Prostate gland (tissue), 2 donors: ENCODE measurements around the gene PARVB. TPM values are rescaled to one million over a fixed set of nuclear protein-coding genes. Genes with fewer than 3 reads are reported as not detected.

Source experiments
- DNase-seq: peaks from one replicate; pipeline ENCODE4 v3.0.0-alpha.2; 2019; ENCODE audit warnings: low spot score
- H3K27ac ChIP-seq, 2 donors: fragments of 200-600 bp; sonication (generic); 2 replicates each; pipeline ENCODE4 v1.5.1; 2017 to 2019
- H3K27me3 ChIP-seq: fragments of 200-600 bp; sonication (generic); replicated peaks from 2 replicates; pipeline ENCODE4 v1.5.1; 2019; ENCODE audit not compliant: insufficient read depth
- H3K36me3 ChIP-seq, 2 donors: fragments of 200-600 bp; sonication (generic); 1 replicate in 1 of 2; 2 replicates in 1 of 2; pipeline versions ENCODE4 v1.5.1 to v1.8.1; 2017 to 2019
- H3K4me1 ChIP-seq: fragments of 200-600 bp; sonication (generic); replicated peaks from 2 replicates; pipeline ENCODE4 v1.5.1; 2019
- H3K4me3 ChIP-seq, 2 donors: fragments of 200-600 bp; sonication (generic); 2 replicates each; pipeline ENCODE4 v1.5.1; 2017 to 2019
- H3K9me3 ChIP-seq: fragments of 200-600 bp; sonication (generic); 2 replicates; pipeline ENCODE4 v1.5.1; 2017
- CTCF ChIP-seq, 4 experiments: fragments of 200-600 bp in 2 of 4; fragments of 450-650 bp in 2 of 4; sonication (generic) in 2 of 4; IDR thresholded peaks; 1 replicate in 3 of 4; 2 replicates in 1 of 4; pipeline ENCODE4 v1.5.1; 2016 to 2019; ENCODE audit warnings: antibody characterized with exemption in 4 of 4, mild to moderate bottlenecking in 2 of 4, moderate library complexity in 2 of 4
- POLR2A ChIP-seq: fragments of 450-650 bp; IDR thresholded peaks from one replicate; pipeline ENCODE4 v1.6.1; 2016; ENCODE audit warnings: antibody characterized with exemption, mild to moderate bottlenecking
- POLR2AphosphoS5 ChIP-seq: sonication (generic); formaldehyde crosslinking; IDR thresholded peaks from one replicate; pipeline ENCODE4 v1.6.1; 2017; ENCODE audit warnings: antibody characterized with exemption
- WGBS: methylation state at CpG from one replicate; pipeline ENCODE4 v1.1.5; 2018; 5-methylcytosine and 5-hydroxymethylcytosine counted together
- intact Hi-C: fragments of 100-400 bp; cut with DNase I; formaldehyde crosslinking; loops from one replicate; pipeline ENCODE4 v1.14.2; 2022
- total RNA-seq, 2 donors: library from RNA; depleted of rRNA; stranded (reverse); fragments of >200 nt; gene quantifications; one replicate each; pipeline ENCODE4 v1.1.0, GENCODE V29; 2016

PARVB gene
- total RNA-seq, 2 donors from 2014 or later: 11.7 to 28.4 TPM

- no peak for DNase-seq
- no peaks in the 10 kb centered on the region for H3K9me3 ChIP-seq
- no peaks in the 10 kb centered on the region for H3K36me3 ChIP-seq
- WGBS: 51% methylated on average over 20 of the region's 20 CpGs
- H3K27ac ChIP-seq: peak overlapping the region in 1 of 2 donors; percentile 18
- TF ChIP-seq CTCF (IDR thresholded peaks at IDR 0.05) (no peak), POLR2AphosphoS5 (no peak), POLR2A (no peak)
- H3K4me1 ChIP-seq: no peaks in the 10 kb centered on the region
- H3K4me3 ChIP-seq: no peak overlapping the region
- H3K27me3 ChIP-seq: no peaks in the 10 kb centered on the region
- intact Hi-C loops: no loop called here
These were observed 18.4 kb downstream of the PARVB start for GRCh38 chr22:44042249-44043218.

DNA sequence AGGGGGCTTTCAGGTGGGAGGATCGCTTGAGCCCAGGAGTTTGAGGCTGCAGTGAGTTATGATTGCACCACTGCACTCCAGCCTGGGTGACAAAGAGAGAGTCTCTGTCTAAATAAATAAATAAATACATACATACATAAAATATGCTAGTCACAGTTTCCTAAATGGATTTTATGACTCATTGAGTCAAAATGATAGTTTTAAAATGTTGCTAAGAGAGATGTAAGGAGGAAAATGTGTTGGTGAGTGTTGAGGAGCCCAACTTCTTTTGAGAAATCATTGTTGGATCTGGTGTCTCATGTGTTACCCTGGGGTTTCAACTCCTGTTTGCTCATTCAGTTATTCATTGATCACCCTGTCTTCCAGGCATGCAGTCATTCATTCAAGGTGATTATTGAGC, 21.0 kb downstream of the PARVB start:
- H3K27ac ChIP-seq: no peak overlapping the region
- DNase-seq: no peak
- H3K27me3 ChIP-seq: no peaks in the 10 kb centered on the region
- H3K4me1 ChIP-seq: no peaks in the 10 kb centered on the region
- H3K4me3 ChIP-seq: no peak overlapping the region
- intact Hi-C loops: no loop called here
- 96% methylated on average over 1 of the region's 1 CpG for WGBS
- TF ChIP-seq POLR2A (no peak), CTCF (IDR thresholded peaks at IDR 0.05) (no peak), POLR2AphosphoS5 (no peak)
- no peaks in the 10 kb centered on the region for H3K9me3 ChIP-seq
- no peaks in the 10 kb centered on the region for H3K36me3 ChIP-seq

- Histone ChIP-seq H3K27ac (no peak overlapping the region), H3K27me3 (no peaks in the 10 kb centered on the region), H3K9me3 (no peaks in the 10 kb centered on the region), H3K4me1 (no peaks in the 10 kb centered on the region), H3K4me3 (no peak overlapping the region), H3K36me3 (no peaks in the 10 kb centered on the region)
- WGBS: 86% methylated on average over 13 of the region's 14 CpGs
- no peak for TF ChIP-seq CTCF (IDR thresholded peaks at IDR 0.05)
- no peak for TF ChIP-seq POLR2A
- no peak for TF ChIP-seq POLR2AphosphoS5
- intact Hi-C loops: no loop called here
- DNase-seq: no peak
These were observed 22.5 kb downstream of the PARVB start for GRCh38 chr22:44046485-44047141.

DNA sequence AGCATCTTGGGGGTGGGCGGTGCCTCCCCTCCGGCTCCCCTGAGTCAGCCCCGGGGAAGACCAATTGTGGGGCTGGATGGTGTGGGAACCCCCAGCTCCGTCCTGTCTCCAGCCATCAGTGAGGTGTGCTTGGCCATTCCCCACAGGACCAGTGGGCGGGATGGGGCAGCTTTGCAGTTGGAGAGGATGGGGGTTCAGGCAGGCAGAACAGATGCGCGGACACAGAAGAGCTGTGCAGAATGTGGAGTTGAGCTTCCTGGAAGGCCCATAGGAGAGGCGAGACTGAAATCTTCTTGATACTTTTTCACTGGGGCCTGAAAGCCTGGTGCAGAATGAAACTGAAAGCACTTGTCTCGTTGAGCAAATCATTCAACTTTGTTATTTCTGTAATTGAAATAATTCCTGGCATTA, 23.8 kb downstream of the PARVB start:
- no peaks in the 10 kb centered on the region for H3K4me1 ChIP-seq
- no peak overlapping the region for H3K27ac ChIP-seq
- 93% methylated on average over 9 of the region's 9 CpGs for WGBS
- TF ChIP-seq CTCF (IDR thresholded peaks at IDR 0.05) (no peak), POLR2A (no peak), POLR2AphosphoS5 (no peak)
- intact Hi-C loops: no loop called here
- DNase-seq: no peak
- no peaks in the 10 kb centered on the region for H3K27me3 ChIP-seq
- H3K4me3 ChIP-seq: no peak overlapping the region
- H3K9me3 ChIP-seq: no peaks in the 10 kb centered on the region
- H3K36me3 ChIP-seq: no peaks in the 10 kb centered on the region
